Measurements from ENCODE around the gene OVOL1. TPM values are rescaled to one million over a fixed set of nuclear protein-coding genes. Genes with fewer than 3 reads are reported as not detected.
A peak's percentile ranks its signal among the peaks of the same experiment; 100 is the strongest.

OVOL1 gene
- total RNA-seq, 1 donor from 2014 or later, result 2.7 TPM

- H3K9me3 ChIP-seq, result no peaks in the 10 kb centered on the region
- H3K36me3 ChIP-seq, result no peaks in the 10 kb centered on the region
- no peak overlapping the region for H3K27ac ChIP-seq
- H3K27me3 ChIP-seq, result no peaks in the 10 kb centered on the region
- DNase-seq, result no peak
- intact Hi-C loops (cut with DNase I), result no loop called here
- TF ChIP-seq CTCF (IDR thresholded peaks at IDR 0.05), result no peak
- peak overlapping the region; percentile 60 for H3K4me3 ChIP-seq
- H3K4me1 ChIP-seq, result peaks cover 11% of the 10 kb centered on the region
- no peak for ATAC-seq
Measured at GRCh38 chr11:65834202-65834601, 47.3 kb downstream of the OVOL1 start.

GRCh38 chr11:65842144-65842543 lies 55.3 kb downstream of the OVOL1 start:
- intact Hi-C loops (cut with DNase I), result no loop called here
- no peak for TF ChIP-seq CTCF (IDR thresholded peaks at IDR 0.05)
- Histone ChIP-seq H3K4me3 (no peak overlapping the region), H3K9me3 (no peaks in the 10 kb centered on the region), H3K27me3 (no peaks in the 10 kb centered on the region), H3K36me3 (no peaks in the 10 kb centered on the region), H3K4me1 (no peaks in the 10 kb centered on the region), H3K27ac (no peak overlapping the region)
- DNase-seq (no peak), ATAC-seq (no peak)

- intact Hi-C loops (cut with DNase I), result no loop called here
- Histone ChIP-seq H3K4me1 (no peaks in the 10 kb centered on the region), H3K27ac (no peak overlapping the region), H3K4me3 (no peak overlapping the region), H3K27me3 (no peaks in the 10 kb centered on the region), H3K36me3 (no peaks in the 10 kb centered on the region), H3K9me3 (no peaks in the 10 kb centered on the region)
- DNase-seq (no peak), ATAC-seq (no peak)
- TF ChIP-seq CTCF (IDR thresholded peaks at IDR 0.05), result no peak
Measured at GRCh38 chr11:65843811-65844210, 56.9 kb downstream of the OVOL1 start.

- intact Hi-C loops (cut with DNase I), result no loop called here
- TF ChIP-seq CTCF (IDR thresholded peaks at IDR 0.05), result no peak
- H3K4me1 ChIP-seq, result no peaks in the 10 kb centered on the region
- ATAC-seq (no peak), DNase-seq (no peak)
- no peaks in the 10 kb centered on the region for H3K36me3 ChIP-seq
- H3K4me3 ChIP-seq, result no peak overlapping the region
- no peak overlapping the region for H3K27ac ChIP-seq
- no peaks in the 10 kb centered on the region for H3K27me3 ChIP-seq
- H3K9me3 ChIP-seq, result no peaks in the 10 kb centered on the region
Measured at GRCh38 chr11:65844231-65844872, 57.5 kb downstream of the OVOL1 start.

Other genes starting within 250 kb of the OVOL1 start
- gene LTBP3, start 228.7 kb upstream of the OVOL1 start, total RNA-seq, result 128 TPM
- 24.0 TPM for gene ZNRD2, start 216.6 kb upstream of the OVOL1 start, total RNA-seq
- gene FAM89B, start 214.5 kb upstream of the OVOL1 start, total RNA-seq, result 44.1 TPM
- gene EHBP1L1, start 211.0 kb upstream of the OVOL1 start, total RNA-seq, result 88.3 TPM
- gene KCNK7, start 191.3 kb upstream of the OVOL1 start, total RNA-seq, result 1.3 TPM
- gene MAP3K11, start 172.8 kb upstream of the OVOL1 start, total RNA-seq, result 106 TPM
- gene PCNX3, start 171.3 kb upstream of the OVOL1 start, total RNA-seq, result 34.0 TPM
- 86.5 TPM for gene SIPA1, start 149.0 kb upstream of the OVOL1 start, total RNA-seq
- 68.2 TPM for gene RELA, start 124.1 kb upstream of the OVOL1 start, total RNA-seq
- 77.5 TPM for gene KAT5, start 74.8 kb upstream of the OVOL1 start, total RNA-seq
- 42.5 TPM for gene RNASEH2C, start 66.3 kb upstream of the OVOL1 start, total RNA-seq
- 35.6 TPM for gene AP5B1, start 6.1 kb upstream of the OVOL1 start, total RNA-seq
- gene SNX32, start 46.9 kb downstream of the OVOL1 start, total RNA-seq, result not detected
- gene CFL1, start 71.1 kb downstream of the OVOL1 start, total RNA-seq, result 608 TPM
- 49.4 TPM for gene MUS81, start 73.4 kb downstream of the OVOL1 start, total RNA-seq
- gene EFEMP2, start 85.7 kb downstream of the OVOL1 start, total RNA-seq, result 62.0 TPM
- gene CTSW, start 92.8 kb downstream of the OVOL1 start, total RNA-seq, result 17.2 TPM
- 35.5 TPM for gene FIBP, start 101.4 kb downstream of the OVOL1 start, total RNA-seq
- gene CCDC85B, start 103.6 kb downstream of the OVOL1 start, total RNA-seq, result 36.4 TPM
- gene FOSL1, start 113.3 kb downstream of the OVOL1 start, total RNA-seq, result 3.9 TPM
- gene C11orf68, start 132.0 kb downstream of the OVOL1 start, total RNA-seq, result 34.7 TPM
- 62.8 TPM for gene DRAP1, start 132.4 kb downstream of the OVOL1 start, total RNA-seq
- gene TSGA10IP, start 158.4 kb downstream of the OVOL1 start, total RNA-seq, result not detected
- gene SART1, start 174.7 kb downstream of the OVOL1 start, total RNA-seq, result 53.3 TPM
- 32.6 TPM for gene EIF1AD, start 215.1 kb downstream of the OVOL1 start, total RNA-seq
- 167 TPM for gene BANF1, start 215.4 kb downstream of the OVOL1 start, total RNA-seq
- 23.7 TPM for gene CST6, start 224.9 kb downstream of the OVOL1 start, total RNA-seq
- gene CATSPER1, start 239.4 kb downstream of the OVOL1 start, total RNA-seq, result 3.4 TPM

Measured in upper lobe of right lung (tissue), 1 donor.